ENCODE measurements around the gene TPM1.

TPM1 gene

DNA sequence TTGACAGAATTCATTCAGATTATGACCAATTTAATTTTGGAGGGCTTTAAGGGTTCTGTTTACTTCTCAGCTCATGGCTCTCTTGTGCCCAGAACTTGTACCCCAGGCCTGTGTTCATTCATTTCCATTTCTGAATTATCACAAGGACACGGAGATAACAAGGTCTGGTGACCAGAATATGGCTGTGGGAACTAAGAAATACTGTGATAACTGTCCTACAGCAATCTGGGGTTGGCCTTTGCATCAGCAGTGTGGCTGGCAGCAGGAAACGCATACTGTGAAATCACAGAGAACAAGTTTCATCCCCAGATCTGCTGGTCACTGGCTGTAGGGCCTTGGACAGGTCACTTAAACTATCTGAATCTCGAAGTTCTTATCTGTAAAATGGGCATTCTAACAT is 41.8 kb upstream of the TPM1 start:
- no peaks in the 10 kb centered on the region for H3K4me1 ChIP-seq (ENCODE audit: control insufficient read depth, insufficient read depth, low read length, poor library complexity, severe bottlenecking)
- no peak for DNase-seq
- H3K27ac ChIP-seq (ENCODE audit: insufficient read depth, low read length, poor library complexity, severe bottlenecking), result no peak overlapping the region
- H3K4me3 ChIP-seq (ENCODE audit: insufficient read depth, low read depth, low read length, poor library complexity, severe bottlenecking), result no peak overlapping the region
- H3K27me3 ChIP-seq (replicated peaks; ENCODE audit: control insufficient read depth, insufficient read depth, low read length, poor library complexity, severe bottlenecking), result no peaks in the 10 kb centered on the region
- no peaks in the 10 kb centered on the region for H3K9me3 ChIP-seq (ENCODE audit: control insufficient read depth, low read length)
- no peaks in the 10 kb centered on the region for H3K36me3 ChIP-seq (ENCODE audit: control insufficient read depth, insufficient read depth, low read length)

DNA sequence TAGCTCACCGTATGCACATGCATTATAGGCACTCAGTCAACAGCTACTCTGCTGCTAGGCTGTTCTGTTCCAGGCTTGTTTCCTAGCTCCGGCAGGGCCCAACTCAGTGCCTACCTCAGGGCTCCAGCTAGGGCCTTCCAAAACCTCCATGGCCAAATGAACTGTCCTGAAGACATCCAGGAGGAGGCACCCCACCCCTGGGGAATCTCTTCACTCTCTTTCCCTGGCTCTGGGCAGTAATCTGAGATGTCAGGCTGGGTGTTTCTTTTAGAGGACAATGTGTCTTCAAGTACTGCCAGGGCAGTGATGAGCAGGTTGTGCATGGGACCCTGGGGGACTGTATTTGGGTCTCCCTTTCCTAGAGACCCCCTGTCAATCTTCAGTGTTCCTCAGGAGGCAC is 38.3 kb upstream of the TPM1 start:
- H3K4me3 ChIP-seq (ENCODE audit: insufficient read depth, low read depth, low read length, poor library complexity, severe bottlenecking), result no peak overlapping the region
- H3K4me1 ChIP-seq (ENCODE audit: control insufficient read depth, insufficient read depth, low read length, poor library complexity, severe bottlenecking), result no peaks in the 10 kb centered on the region
- H3K9me3 ChIP-seq (ENCODE audit: control insufficient read depth, low read length), result no peaks in the 10 kb centered on the region
- H3K27ac ChIP-seq (ENCODE audit: insufficient read depth, low read length, poor library complexity, severe bottlenecking), result no peak overlapping the region
- no peaks in the 10 kb centered on the region for H3K36me3 ChIP-seq (ENCODE audit: control insufficient read depth, insufficient read depth, low read length)
- H3K27me3 ChIP-seq (replicated peaks; ENCODE audit: control insufficient read depth, insufficient read depth, low read length, poor library complexity, severe bottlenecking), result no peaks in the 10 kb centered on the region
- DNase-seq, result no peak

- H3K27ac ChIP-seq (ENCODE audit: insufficient read depth, low read length, poor library complexity, severe bottlenecking), result no peak overlapping the region
- DNase-seq, result no peak
- no peaks in the 10 kb centered on the region for H3K9me3 ChIP-seq (ENCODE audit: control insufficient read depth, low read length)
- no peaks in the 10 kb centered on the region for H3K36me3 ChIP-seq (ENCODE audit: control insufficient read depth, insufficient read depth, low read length)
- no peak overlapping the region for H3K4me3 ChIP-seq (ENCODE audit: insufficient read depth, low read depth, low read length, poor library complexity, severe bottlenecking)
- H3K27me3 ChIP-seq (replicated peaks; ENCODE audit: control insufficient read depth, insufficient read depth, low read length, poor library complexity, severe bottlenecking), result no peaks in the 10 kb centered on the region
- H3K4me1 ChIP-seq (ENCODE audit: control insufficient read depth, insufficient read depth, low read length, poor library complexity, severe bottlenecking), result no peaks in the 10 kb centered on the region
Observed at GRCh38 chr15:63006032-63006878, 36.3 kb upstream of the TPM1 start.

DNA sequence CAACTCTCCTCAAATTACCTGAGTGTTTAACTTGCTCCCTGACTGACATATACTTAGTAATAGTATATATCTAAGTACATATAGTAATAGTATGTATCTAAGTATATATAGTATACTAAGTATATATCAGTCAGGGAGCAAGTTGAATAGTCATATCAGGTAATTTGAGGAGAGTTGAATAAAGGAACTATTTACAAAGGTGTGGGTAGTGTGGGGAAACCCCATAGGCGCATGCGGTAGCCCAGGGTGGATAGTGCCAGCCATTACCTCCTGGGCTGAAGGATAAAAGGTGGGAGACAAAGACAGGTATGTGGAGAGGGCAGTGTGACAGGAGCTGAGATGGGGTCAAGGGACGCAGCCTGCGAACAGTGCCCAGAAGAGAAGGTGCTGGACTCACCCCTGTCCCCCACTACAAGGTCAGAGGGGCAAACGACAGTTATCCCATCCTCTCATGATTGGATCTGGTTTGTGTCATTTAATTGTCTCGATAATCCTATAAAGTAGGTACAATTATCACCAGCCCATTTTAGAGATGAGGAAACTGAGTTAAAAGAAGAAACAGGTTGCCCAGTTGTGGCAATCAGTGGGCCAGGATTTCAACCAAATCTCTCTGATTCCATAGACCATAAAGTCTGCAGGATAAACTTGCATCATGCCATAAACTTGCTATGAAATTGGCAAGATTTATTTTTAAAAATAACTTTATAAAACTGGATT is 34.1 kb upstream of the TPM1 start:
- no peak for DNase-seq
- Histone ChIP-seq H3K4me3 (ENCODE audit: insufficient read depth, low read depth, low read length, poor library complexity, severe bottlenecking) (no peak overlapping the region), H3K27ac (ENCODE audit: insufficient read depth, low read length, poor library complexity, severe bottlenecking) (no peak overlapping the region), H3K36me3 (ENCODE audit: control insufficient read depth, insufficient read depth, low read length) (no peaks in the 10 kb centered on the region), H3K9me3 (ENCODE audit: control insufficient read depth, low read length) (no peaks in the 10 kb centered on the region), H3K4me1 (ENCODE audit: control insufficient read depth, insufficient read depth, low read length, poor library complexity, severe bottlenecking) (no peaks in the 10 kb centered on the region), H3K27me3 (replicated peaks; ENCODE audit: control insufficient read depth, insufficient read depth, low read length, poor library complexity, severe bottlenecking) (no peaks in the 10 kb centered on the region)

GRCh38 chr15:63010386-63010785 is 32.2 kb upstream of the TPM1 start:
- no peaks in the 10 kb centered on the region for H3K9me3 ChIP-seq (ENCODE audit: control insufficient read depth, low read length)
- no peak overlapping the region for H3K27ac ChIP-seq (ENCODE audit: insufficient read depth, low read length, poor library complexity, severe bottlenecking)
- no peaks in the 10 kb centered on the region for H3K27me3 ChIP-seq (replicated peaks; ENCODE audit: control insufficient read depth, insufficient read depth, low read length, poor library complexity, severe bottlenecking)
- H3K4me3 ChIP-seq (ENCODE audit: insufficient read depth, low read depth, low read length, poor library complexity, severe bottlenecking), result no peak overlapping the region
- H3K36me3 ChIP-seq (ENCODE audit: control insufficient read depth, insufficient read depth, low read length), result no peaks in the 10 kb centered on the region
- no peaks in the 10 kb centered on the region for H3K4me1 ChIP-seq (ENCODE audit: control insufficient read depth, insufficient read depth, low read length, poor library complexity, severe bottlenecking)
- no peak for DNase-seq

DNA sequence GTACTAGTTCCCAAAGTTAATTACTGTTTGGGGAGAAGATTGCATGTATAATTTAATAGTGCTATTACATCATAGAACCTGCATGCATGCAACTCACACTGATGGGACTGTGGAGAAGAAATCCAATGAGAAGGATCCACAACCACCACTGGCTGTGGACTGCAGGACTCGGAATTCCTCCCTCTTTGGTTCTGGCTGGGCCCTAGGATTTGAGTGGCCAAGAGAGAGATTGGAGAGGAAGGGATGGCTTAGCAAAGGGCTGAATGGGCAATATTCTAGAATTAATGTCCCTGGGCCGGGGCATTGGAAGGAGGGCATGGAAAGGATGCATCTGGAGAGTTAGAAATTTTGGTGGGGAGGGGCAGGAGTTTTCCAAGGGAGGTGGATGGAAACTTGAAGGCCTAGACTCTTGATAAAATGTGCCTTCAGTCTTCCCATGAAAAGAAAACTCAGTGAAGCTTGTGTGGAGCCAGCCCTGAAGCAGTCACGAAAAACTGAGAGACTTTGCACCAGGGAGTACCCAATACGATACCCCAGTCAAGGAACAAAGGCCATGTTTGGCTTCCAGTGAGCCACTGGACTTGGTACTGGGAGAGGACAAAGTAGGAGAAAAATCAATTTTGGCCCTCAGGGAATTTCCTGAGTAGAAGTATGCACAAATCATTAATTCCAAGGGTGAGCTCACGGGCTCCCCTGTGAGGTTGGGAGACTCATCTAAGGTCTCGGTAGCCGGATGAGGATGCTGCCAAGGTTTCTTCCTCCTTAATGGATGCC is 31.4 kb upstream of the TPM1 start:
- Histone ChIP-seq H3K27ac (ENCODE audit: insufficient read depth, low read length, poor library complexity, severe bottlenecking) (no peak overlapping the region), H3K4me3 (ENCODE audit: insufficient read depth, low read depth, low read length, poor library complexity, severe bottlenecking) (no peak overlapping the region), H3K4me1 (ENCODE audit: control insufficient read depth, insufficient read depth, low read length, poor library complexity, severe bottlenecking) (no peaks in the 10 kb centered on the region), H3K27me3 (replicated peaks; ENCODE audit: control insufficient read depth, insufficient read depth, low read length, poor library complexity, severe bottlenecking) (no peaks in the 10 kb centered on the region), H3K36me3 (ENCODE audit: control insufficient read depth, insufficient read depth, low read length) (no peaks in the 10 kb centered on the region), H3K9me3 (ENCODE audit: control insufficient read depth, low read length) (no peaks in the 10 kb centered on the region)
- DNase-seq, result no peak

DNA sequence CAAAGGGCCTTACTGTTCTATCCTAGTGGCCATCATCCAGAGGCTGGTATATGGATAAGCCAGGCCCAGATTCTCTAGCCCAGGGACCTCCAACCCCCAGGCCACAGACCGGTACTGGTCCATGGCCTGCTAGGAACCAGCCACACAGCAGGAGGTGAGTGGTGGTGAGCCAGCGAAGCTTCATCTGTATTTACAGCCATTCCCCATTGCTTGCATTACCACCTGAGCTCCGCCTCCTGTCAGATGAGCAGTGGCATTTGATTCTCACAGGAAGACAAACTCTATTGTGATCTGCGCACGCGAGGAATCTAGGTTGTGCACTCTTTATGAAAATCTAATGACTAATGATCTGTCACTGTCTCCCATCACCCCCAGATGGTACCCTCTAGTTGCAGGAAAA is 30.1 kb upstream of the TPM1 start:
- Histone ChIP-seq H3K4me1 (ENCODE audit: control insufficient read depth, insufficient read depth, low read length, poor library complexity, severe bottlenecking) (no peaks in the 10 kb centered on the region), H3K27me3 (replicated peaks; ENCODE audit: control insufficient read depth, insufficient read depth, low read length, poor library complexity, severe bottlenecking) (no peaks in the 10 kb centered on the region), H3K27ac (ENCODE audit: insufficient read depth, low read length, poor library complexity, severe bottlenecking) (no peak overlapping the region), H3K9me3 (ENCODE audit: control insufficient read depth, low read length) (no peaks in the 10 kb centered on the region), H3K36me3 (ENCODE audit: control insufficient read depth, insufficient read depth, low read length) (no peaks in the 10 kb centered on the region), H3K4me3 (ENCODE audit: insufficient read depth, low read depth, low read length, poor library complexity, severe bottlenecking) (no peak overlapping the region)
- DNase-seq, result no peak

GRCh38 chr15:63013052-63013808 is 29.3 kb upstream of the TPM1 start:
- Histone ChIP-seq H3K27ac (ENCODE audit: insufficient read depth, low read length, poor library complexity, severe bottlenecking) (no peak overlapping the region), H3K4me3 (ENCODE audit: insufficient read depth, low read depth, low read length, poor library complexity, severe bottlenecking) (no peak overlapping the region), H3K36me3 (ENCODE audit: control insufficient read depth, insufficient read depth, low read length) (no peaks in the 10 kb centered on the region), H3K27me3 (replicated peaks; ENCODE audit: control insufficient read depth, insufficient read depth, low read length, poor library complexity, severe bottlenecking) (no peaks in the 10 kb centered on the region), H3K4me1 (ENCODE audit: control insufficient read depth, insufficient read depth, low read length, poor library complexity, severe bottlenecking) (no peaks in the 10 kb centered on the region), H3K9me3 (ENCODE audit: control insufficient read depth, low read length) (no peaks in the 10 kb centered on the region)
- DNase-seq, result no peak

DNA sequence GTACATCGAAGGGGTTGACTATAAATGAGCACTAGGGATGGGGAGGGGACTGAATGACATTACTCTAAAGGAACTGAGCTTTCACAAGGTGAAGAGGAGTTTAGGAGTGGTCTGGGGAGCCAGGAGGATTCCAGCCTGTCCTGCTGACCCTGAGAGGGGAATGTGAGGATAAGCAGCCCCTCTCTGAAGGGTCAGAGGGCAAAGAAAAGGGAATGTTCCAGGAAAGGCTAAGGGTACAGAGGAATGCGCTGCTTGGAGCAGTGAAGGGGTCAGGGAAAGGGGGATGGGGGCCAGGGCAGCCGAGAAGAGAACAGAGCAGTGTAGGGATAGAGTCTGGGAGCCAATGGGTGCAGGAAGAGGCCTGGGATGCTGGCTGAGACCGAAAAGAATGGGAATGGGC is 28.0 kb upstream of the TPM1 start:
- H3K27ac ChIP-seq (ENCODE audit: insufficient read depth, low read length, poor library complexity, severe bottlenecking), result no peak overlapping the region
- H3K27me3 ChIP-seq (replicated peaks; ENCODE audit: control insufficient read depth, insufficient read depth, low read length, poor library complexity, severe bottlenecking), result no peaks in the 10 kb centered on the region
- DNase-seq, result no peak
- H3K9me3 ChIP-seq (ENCODE audit: control insufficient read depth, low read length), result no peaks in the 10 kb centered on the region
- H3K4me1 ChIP-seq (ENCODE audit: control insufficient read depth, insufficient read depth, low read length, poor library complexity, severe bottlenecking), result no peaks in the 10 kb centered on the region
- H3K36me3 ChIP-seq (ENCODE audit: control insufficient read depth, insufficient read depth, low read length), result no peaks in the 10 kb centered on the region
- no peak overlapping the region for H3K4me3 ChIP-seq (ENCODE audit: insufficient read depth, low read depth, low read length, poor library complexity, severe bottlenecking)

Measured in effector memory CD4-positive, alpha-beta T cell (primary cell).